GM12878 (cell line): ENCODE measurements around the gene ERN1. TPM values are rescaled to one million over a fixed set of nuclear protein-coding genes. Genes with fewer than 3 reads are reported as not detected.
A peak's percentile ranks its signal among the peaks of the same experiment; 100 is the strongest.

ENCODE experiments used
- ATAC-seq: fragments of 200-7000 bp; cut with Tn5 transposase; 3 replicates; pipeline ENCODE4 v1.9.1; 2020; ENCODE audit warnings: mild to moderate bottlenecking, moderate library complexity
- BruUV-seq: library from RNA; stranded (reverse); fragments of 400-500 nt; replicated peaks from 2 replicates; lab custom pipeline; 2021; lab: Mats Ljungman, UMichigan
- CTCF ChIA-PET: fragments of 300-600 bp; sonication (Branson Sonifier 250); formaldehyde crosslinking; extraction: SDS; loops from one replicate; lab custom pipeline; 2021; ENCODE audit warnings: inconsistent platforms; lab: Yijun Ruan, JAX
- POLR2A ChIA-PET: fragments of 350-600 bp; formaldehyde crosslinking; extraction: SDS; loops from one replicate; lab custom pipeline; 2021; ENCODE audit warnings: inconsistent platforms; lab: Charles Lee
- RAD21 ChIA-PET: fragments of 300-600 bp; sonication (Branson Sonifier 250); formaldehyde crosslinking; loops from one replicate; lab custom pipeline; 2023; ENCODE audit warnings: antibody characterized with exemption; ENCODE audit not compliant: unreplicated experiment; lab: Charles Lee
- SMC1A ChIA-PET: fragments of 300-600 bp; sonication (Branson Sonifier 250); formaldehyde crosslinking; loops from one replicate; lab custom pipeline; 2023; ENCODE audit not compliant: unreplicated experiment, uncharacterized antibody; lab: Charles Lee
- DNase-seq: peaks from one replicate; pipeline ENCODE4 v3.0.0-alpha.2; 2011; ENCODE audit warnings: low read depth, low spot score
- FAIRE-seq: peaks from 3 replicates; lab custom pipeline; 2011; peaks lifted over from hg19 to GRCh38; lab: Jason Lieb, UNC
- H2AFZ ChIP-seq: 2 replicates; pipeline ENCODE4 v1.6.0; 2011; ENCODE audit warnings: low read depth, low read length, control low read depth; ENCODE audit not compliant: control insufficient read depth
- H3K27ac ChIP-seq: 2 replicates; pipeline ENCODE4 v1.5.1; 2011; ENCODE audit warnings: control low read depth; ENCODE audit not compliant: control insufficient read depth, insufficient read depth
- H3K27me3 ChIP-seq, 2 experiments: replicated peaks in 1 of 2; 2 replicates each; pipeline versions ENCODE4 v1.6.0 to v1.6.1; 2011; ENCODE audit warnings: low read length in 1 of 2; ENCODE audit not compliant: control insufficient read depth in 2 of 2, insufficient read depth in 2 of 2
- H3K36me3 ChIP-seq, 2 experiments: 2 replicates each; pipeline ENCODE4 v1.5.1; 2011; ENCODE audit warnings: low read length in 1 of 2; ENCODE audit not compliant: control insufficient read depth in 2 of 2, insufficient read depth in 2 of 2
- H3K4me1 ChIP-seq: 2 replicates; pipeline ENCODE4 v1.6.1; 2011; ENCODE audit warnings: mild to moderate bottlenecking, low read length, moderate library complexity, mixed read lengths; ENCODE audit not compliant: control insufficient read depth, insufficient read depth
- H3K4me2 ChIP-seq: 2 replicates; pipeline ENCODE4 v1.6.0; 2011; ENCODE audit warnings: control low read depth; ENCODE audit not compliant: control insufficient read depth, insufficient read depth
- H3K4me3 ChIP-seq: fragments of 200-600 bp; sonication (generic); 2 replicates; pipeline ENCODE4 v1.5.1; 2016
- H3K79me2 ChIP-seq: 2 replicates; pipeline ENCODE4 v1.6.0; 2011; ENCODE audit warnings: low read length; ENCODE audit not compliant: control insufficient read depth, insufficient read depth
- H3K9ac ChIP-seq: 2 replicates; pipeline ENCODE4 v1.8.0; 2011; ENCODE audit warnings: low read length, control low read depth, mixed read lengths; ENCODE audit not compliant: control insufficient read depth, insufficient read depth
- H3K9me3 ChIP-seq: replicated peaks from 3 replicates; pipeline ENCODE4 v1.5.1; 2011; ENCODE audit warnings: mild to moderate bottlenecking, low read length; ENCODE audit not compliant: control insufficient read depth, insufficient read depth
- H4K20me1 ChIP-seq: 2 replicates; pipeline ENCODE4 v1.6.0; 2011; ENCODE audit not compliant: control insufficient read depth, insufficient read depth
- BHLHE40 ChIP-seq, 2 experiments: fragments of 450-650 bp in 1 of 2; IDR thresholded peaks; 2 replicates each; pipeline ENCODE4 v1.6.1; 2011 to 2017; ENCODE audit warnings: low read depth in 2 of 2, borderline replicate concordance in 1 of 2, improper control_type of control experiment in 1 of 2, low read length in 1 of 2, mild to moderate bottlenecking in 1 of 2
- MTA3 ChIP-seq: IDR thresholded peaks from 2 replicates; pipeline ENCODE4 v1.6.1; 2012; ENCODE audit warnings: low read length, inconsistent platforms, borderline replicate concordance
- SMARCA5 ChIP-seq: fragments of 450-650 bp; IDR thresholded peaks from 2 replicates; pipeline ENCODE4 v1.6.1; 2017; ENCODE audit warnings: mild to moderate bottlenecking
- SPI1 ChIP-seq: IDR thresholded peaks from 2 replicates; pipeline ENCODE4 v1.6.1; 2011; ENCODE audit warnings: low read depth, mild to moderate bottlenecking, low read length, moderate library complexity, borderline replicate concordance; ENCODE audit not compliant: insufficient read depth
- WGBS: methylation state at CpG from one replicate; pipeline ENCODE4 v1.1.6; 2016; ENCODE audit warnings: low lambda C conversion rate; ENCODE audit not compliant: insufficient replicate concordance, insufficient coverage; ENCODE audit errors: missing lambda C conversion rate; 5-methylcytosine and 5-hydroxymethylcytosine counted together
- in situ Hi-C: fragments of 300-500 bp; cut with MboI; formaldehyde crosslinking; loops from 9 replicates; pipeline ENCODE4 v1.14.3; 2018; ENCODE audit warnings: mixed read lengths
- intact Hi-C: fragments of 100-400 bp; cut with micrococcal nuclease; formaldehyde crosslinking; loops from one replicate; pipeline ENCODE4 v1.14.2; 2022; ENCODE audit not compliant: unreplicated experiment
- polyA plus RNA-seq, 11 experiments: library from polyadenylated mRNA; depleted of rRNA in 4 of 11; unstranded in 6 of 11; stranded (reverse) in 5 of 11; fragments of >200 nt; fragmentation: Nextera tagmentation in 4 of 11; fragmentation: Illumina TruSeq in 1 of 11; extraction: Ambion mirVana in 4 of 11; extraction: Trizol in 1 of 11; gene quantifications; 1 replicate in 1 of 11; 2 replicates in 10 of 11; pipeline versions ENCODE4 v1.2.1 to v1.2.3, GENCODE V29; 2011 to 2016; ENCODE audit warnings: inconsistent platforms in 2 of 11, missing spikeins in 2 of 11, low read depth in 1 of 11
- total RNA-seq, 4 experiments: library from RNA; depleted of rRNA in 3 of 4; stranded (reverse); fragments of >200 nt in 3 of 4; fragmentation: Illumina TruSeq in 1 of 4; extraction: Trizol in 1 of 4; gene quantifications; 2 replicates each; pipeline versions ENCODE4 v1.2.1 to v1.2.3, GENCODE V29; 2013 to 2021
- TF ChIP-seq, protein P1 (sequence below): fragments of 450-650 bp; IDR thresholded peaks from 2 replicates; pipeline ENCODE4 v1.6.1; 2016; ENCODE audit warnings: mild to moderate bottlenecking

Gene ERN1
- total and polyA plus RNA-seq, 10 of the 15 experiments (the other 5 are each of a cell fraction or from before 2014, with no cell fraction given) = 2.6 to 19.2 (median 7.6) TPM

DNA sequence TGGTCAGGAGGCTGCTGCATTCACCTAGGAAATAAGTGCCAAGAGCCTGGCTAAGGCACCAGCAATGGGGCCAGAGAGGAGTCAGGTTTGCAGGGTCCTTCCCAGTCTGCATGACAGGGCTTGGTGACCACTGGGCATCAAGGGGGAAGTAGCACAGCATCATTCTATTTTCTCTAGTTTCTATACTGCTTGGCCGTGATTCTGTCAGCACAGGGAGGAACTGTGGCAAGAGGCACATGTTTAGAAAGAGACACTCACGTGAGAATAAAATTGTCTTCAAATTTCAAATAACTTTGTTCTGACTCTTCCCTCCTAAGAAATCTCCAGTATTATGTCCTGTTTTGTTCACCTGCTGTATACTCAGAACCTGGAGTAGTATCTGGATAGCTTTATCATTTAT lies 37.8 kb downstream of the ERN1 start:
- intact Hi-C loops (no loop called here), in situ Hi-C loops (no loop called here)
- no TSS peak for BruUV-seq
- H3K36me3 ChIP-seq = peaks cover 0 to 8% of the 10 kb centered on the region in 2 experiments; a peak in 1 of 4 replicates
- H3K4me1 ChIP-seq = peaks cover 42% of the 10 kb centered on the region
- no peaks in the 10 kb centered on the region; the same call in none of the 2 replicates for H3K79me2 ChIP-seq
- H3K9ac ChIP-seq = no peak overlapping the region
- no peak overlapping the region for H3K4me3 ChIP-seq
- FAIRE-seq (peak; percentile 59), ATAC-seq (peak; percentile 81), DNase-seq (no peak)
- H4K20me1 ChIP-seq = no peaks in the 10 kb centered on the region
- no peaks in the 10 kb centered on the region for H3K9me3 ChIP-seq
- TF ChIP-seq MTA3 (no peak), SPI1 (peak; percentile 53; the same call in 1 of the 2 replicates), BHLHE40 (IDR thresholded peaks at IDR 0.05; ENCODE audit: borderline replicate concordance in 1 of 2, low read depth in 2 of 2, low read length in 1 of 2) (peak; percentile 61 to 72), SMARCA5 (no peak)
- TF ChIP-seq, protein P1, sequence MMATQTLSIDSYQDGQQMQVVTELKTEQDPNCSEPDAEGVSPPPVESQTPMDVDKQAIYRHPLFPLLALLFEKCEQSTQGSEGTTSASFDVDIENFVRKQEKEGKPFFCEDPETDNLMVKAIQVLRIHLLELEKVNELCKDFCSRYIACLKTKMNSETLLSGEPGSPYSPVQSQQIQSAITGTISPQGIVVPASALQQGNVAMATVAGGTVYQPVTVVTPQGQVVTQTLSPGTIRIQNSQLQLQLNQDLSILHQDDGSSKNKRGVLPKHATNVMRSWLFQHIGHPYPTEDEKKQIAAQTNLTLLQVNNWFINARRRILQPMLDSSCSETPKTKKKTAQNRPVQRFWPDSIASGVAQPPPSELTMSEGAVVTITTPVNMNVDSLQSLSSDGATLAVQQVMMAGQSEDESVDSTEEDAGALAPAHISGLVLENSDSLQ = no peak
- H2AFZ ChIP-seq = no peak overlapping the region
- peak overlapping the region; percentile 48; the same call in 1 of the 2 replicates for H3K4me2 ChIP-seq
- no peaks in the 10 kb centered on the region for H3K27me3 ChIP-seq
- ChIA-PET RAD21 (interaction anchor here (0.7 to 1.1 kb wide), 3 partner anchors 14 to 190 kb away, joined by 3 to 5 read pairs (median 3); no protein-coding TSS in a partner anchor), SMC1A (interaction anchor here (1.4 to 4.2 kb wide), 7 partner anchors 12 to 42 kb away, joined by 3 to 23 read pairs (median 6); no protein-coding TSS in a partner anchor), CTCF (interaction anchor here (0.7 to 1.5 kb wide), 8 partner anchors 10 to 203 kb away, joined by 3 to 5 read pairs (median 4); no protein-coding TSS in a partner anchor), POLR2A (interaction anchor here (0.6 to 1.8 kb wide), 5 partner anchors 13 to 49 kb away, joined by 3 to 7 read pairs (median 3); no protein-coding TSS in a partner anchor)
- 0% methylated on average over 2 of the region's 2 CpGs for WGBS
- peak overlapping the region; percentile 54 for H3K27ac ChIP-seq
